ENCODE data around the gene TMEFF2. TPM values are rescaled to one million over a fixed set of nuclear protein-coding genes. Genes with fewer than 3 reads are reported as not detected.

Gene TMEFF2
- polyA plus RNA-seq, 4 donors = 6.9 to 23.2 (median 14.5) TPM

DNA sequence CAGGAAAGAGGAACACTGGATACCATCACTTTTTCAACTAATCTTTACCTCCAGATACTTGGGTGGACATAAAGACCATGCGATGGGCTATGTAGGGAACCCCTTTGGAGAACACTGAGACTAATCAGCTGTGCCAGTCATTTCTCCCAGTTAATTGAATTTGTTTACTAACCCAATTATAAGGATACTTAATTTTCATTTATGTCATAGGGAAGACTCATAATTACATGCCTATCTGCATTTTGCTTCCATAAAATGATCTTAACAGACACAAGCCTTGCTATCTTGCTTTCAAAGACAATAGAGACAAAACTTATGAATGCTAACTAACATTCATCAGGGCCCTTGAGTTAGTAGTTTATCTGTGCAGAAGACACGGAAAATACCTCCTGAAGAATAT lies 279.0 kb downstream of the TMEFF2 start:
- DNase-seq (ENCODE audit: low read depth in 4 of 4, low spot score in 2 of 4) = no peak

DNA sequence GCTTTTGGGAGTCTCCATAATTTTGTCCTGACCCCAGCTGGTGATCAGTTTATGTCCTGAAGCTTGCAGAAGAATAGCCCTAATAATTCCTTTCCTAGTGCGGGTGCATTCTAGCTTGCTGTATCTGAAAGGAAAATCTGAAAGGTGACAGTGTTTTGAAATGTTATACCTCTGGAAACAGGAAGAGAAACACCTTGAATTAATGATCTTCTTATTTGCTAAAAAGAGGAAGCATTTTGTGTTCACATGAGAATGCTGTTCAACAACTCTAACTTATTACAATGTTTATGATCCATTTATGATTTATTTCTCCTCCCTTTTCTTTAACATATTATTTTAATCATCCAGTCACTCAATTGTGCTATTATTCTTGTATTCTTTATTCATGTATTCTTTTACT lies 280.9 kb downstream of the TMEFF2 start:
- DNase-seq (ENCODE audit: low read depth in 4 of 4, low spot score in 2 of 4) = no peak

DNA sequence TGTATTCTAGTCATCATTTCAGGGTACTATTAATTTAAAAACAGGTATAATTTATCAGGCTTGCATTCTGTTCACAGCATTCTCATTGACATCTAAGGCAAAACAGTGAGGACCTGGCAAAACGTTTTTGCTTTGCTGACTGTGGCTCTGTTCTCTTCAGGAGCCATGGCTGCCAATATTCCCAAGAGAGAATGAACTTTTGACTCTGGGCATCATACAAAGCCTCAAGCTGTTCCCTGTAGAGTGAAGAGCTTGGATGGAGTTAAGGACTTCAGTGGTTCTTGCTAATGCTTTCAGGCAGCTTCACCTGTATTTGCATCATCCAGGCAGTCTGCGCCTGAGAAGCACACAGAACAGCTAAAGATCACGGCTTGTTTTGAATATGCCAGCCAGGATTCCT lies 282.0 kb downstream of the TMEFF2 start:
- no peak for DNase-seq (ENCODE audit: low read depth in 4 of 4, low spot score in 2 of 4)

DNA sequence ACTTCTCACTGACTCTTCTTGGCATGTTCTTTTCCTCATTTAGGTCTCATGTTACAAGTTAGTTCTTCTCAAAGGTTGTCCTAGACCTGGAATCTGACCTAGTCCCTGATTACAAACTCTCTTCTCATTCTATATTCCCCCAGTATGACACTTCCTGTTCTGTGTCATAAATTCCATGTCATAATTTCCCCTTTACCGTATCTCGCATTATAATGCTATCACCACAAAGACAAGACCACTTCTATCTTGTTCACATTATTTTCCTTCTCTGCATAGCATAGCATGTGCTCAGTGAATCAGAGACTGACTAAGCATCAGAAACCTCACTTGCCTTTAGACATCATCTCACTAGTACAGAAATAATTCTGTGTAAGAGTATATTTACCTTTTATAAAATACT lies 284.2 kb downstream of the TMEFF2 start:
- DNase-seq (ENCODE audit: low read depth in 4 of 4, low spot score in 2 of 4) = no peak

DNA sequence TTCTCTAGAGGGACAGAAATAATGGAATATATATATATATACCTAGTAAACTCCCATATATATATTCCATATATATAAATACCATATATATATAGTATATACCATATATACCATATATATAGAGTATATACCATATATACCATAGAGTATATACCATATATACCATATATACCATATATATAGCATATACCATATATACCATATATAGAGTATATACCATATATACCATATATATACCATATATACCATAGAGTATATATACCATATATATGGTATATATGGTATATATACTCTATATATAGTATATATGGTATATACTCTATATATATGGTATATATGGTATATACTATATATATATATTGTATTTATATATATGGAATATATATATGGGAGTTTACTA lies 285.9 kb downstream of the TMEFF2 start:
- DNase-seq (ENCODE audit: low read depth in 4 of 4, low spot score in 2 of 4) = no peak

DNA sequence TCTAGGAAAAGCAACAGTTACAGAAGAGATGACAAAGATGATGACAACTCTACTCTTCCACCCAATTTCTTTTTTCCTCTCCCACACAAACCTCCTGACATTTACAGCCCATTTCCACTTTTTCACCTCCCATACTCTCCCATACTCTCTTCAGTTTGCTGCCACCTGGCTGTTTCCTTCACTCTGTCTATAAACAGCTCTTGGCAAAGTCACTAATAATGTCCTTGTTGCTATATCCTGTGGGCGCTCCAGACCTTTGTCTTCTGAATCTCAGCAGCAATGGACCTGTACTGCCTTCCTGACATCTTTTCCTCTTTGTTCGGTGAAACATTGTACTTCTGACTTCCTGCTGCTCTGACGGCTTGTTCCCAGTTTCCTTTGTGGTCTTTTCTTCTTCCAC lies 287.2 kb downstream of the TMEFF2 start:
- DNase-seq (ENCODE audit: low read depth in 4 of 4, low spot score in 2 of 4) = no peak

DNA sequence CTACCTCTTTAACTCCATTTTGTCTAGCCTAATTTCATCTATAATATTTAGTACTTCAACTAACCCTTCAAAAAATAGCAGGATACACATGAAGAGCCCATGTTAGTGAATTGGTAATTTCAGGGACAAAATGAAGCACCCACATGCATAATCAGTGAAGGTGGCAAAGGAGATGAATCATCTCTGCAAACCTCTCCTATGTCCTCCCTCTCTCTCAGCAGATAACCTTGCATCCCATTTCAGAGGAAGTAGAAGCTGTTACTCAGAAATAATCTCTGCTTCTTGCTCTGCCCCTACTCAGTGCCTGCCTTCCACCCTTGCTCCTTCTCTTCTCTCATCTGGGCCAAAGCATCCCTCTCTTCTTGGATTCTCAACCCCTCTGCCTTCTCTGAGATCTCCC lies 287.6 kb downstream of the TMEFF2 start:
- DNase-seq (ENCODE audit: low read depth in 4 of 4, low spot score in 2 of 4) = no peak

DNA sequence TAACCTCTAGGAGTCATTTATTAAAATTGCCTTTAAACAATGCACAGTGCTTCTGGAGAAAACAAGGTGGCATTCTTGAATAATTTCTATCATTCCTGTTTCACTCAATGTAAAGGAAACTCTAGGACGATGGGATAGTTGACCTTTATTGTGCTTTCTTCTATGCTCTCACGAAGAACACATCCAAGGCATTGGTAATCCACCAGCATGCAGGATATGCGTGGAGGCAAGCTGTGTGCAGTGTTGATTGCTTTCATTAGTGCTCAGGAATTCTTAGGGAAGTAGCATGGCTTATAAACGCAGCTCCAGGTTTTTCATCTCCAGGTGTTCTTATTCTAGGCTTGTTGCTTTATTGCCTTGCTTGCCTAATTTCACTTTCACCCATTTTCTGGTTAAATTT lies 289.4 kb downstream of the TMEFF2 start:
- no peak for DNase-seq (ENCODE audit: low read depth in 4 of 4, low spot score in 2 of 4)

DNA sequence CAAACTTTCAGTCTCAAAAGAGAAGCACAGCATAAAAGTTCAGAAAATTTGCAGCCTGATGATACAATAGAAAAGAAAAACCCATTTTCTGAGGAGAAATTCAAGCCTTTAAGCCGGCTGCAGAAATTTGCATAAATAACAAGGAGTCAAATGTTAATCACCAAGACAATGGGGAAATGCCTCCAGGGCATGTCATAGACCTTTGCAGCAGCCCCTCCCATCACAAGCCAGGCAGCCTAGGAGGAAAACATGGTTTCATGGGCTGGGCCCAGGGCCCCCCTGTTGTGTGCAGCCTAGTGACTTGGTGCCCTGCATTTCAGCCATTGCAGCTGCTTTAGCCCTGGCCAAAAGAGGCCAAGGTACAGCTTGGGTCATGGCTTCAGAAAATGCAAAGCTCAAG lies 293.7 kb downstream of the TMEFF2 start:
- DNase-seq (ENCODE audit: low read depth in 4 of 4, low spot score in 2 of 4) = no peak

DNA sequence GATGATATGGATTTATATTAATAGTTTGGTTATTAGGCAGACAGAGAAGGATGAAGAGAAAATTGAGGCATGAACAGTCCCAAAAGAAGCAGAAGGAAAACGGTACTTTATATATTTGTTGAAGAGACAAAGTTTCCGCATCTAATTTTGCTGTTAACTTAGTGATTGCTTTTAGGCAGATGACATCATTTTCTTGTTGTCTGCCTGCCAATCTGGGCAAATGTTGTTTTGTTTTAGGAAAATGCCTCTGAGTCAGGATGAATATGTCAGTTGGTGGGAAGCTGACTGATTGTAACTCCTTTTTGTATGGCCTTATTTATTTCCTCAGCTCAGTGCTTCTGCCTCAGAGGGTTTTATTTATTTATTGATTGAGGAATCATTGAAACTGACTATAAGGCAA lies 295.3 kb downstream of the TMEFF2 start:
- no peak for DNase-seq (ENCODE audit: low read depth in 4 of 4, low spot score in 2 of 4)

Measured in left renal cortex interstitium (tissue), 4 donors.